HEK293 (cell line): Measurements from ENCODE around the gene VCL.

ENCODE experiments used
- SCRT2 ChIP-seq: fragments of 450-650 bp; formaldehyde crosslinking; IDR thresholded peaks from 2 replicates; pipeline ENCODE4 v1.5.1; 2016; ENCODE audit warnings: missing biosample characterization, missing genetic modification characterization
- SETDB1 ChIP-seq: IDR thresholded peaks from one replicate; pipeline ENCODE4 v1.6.1; 2017; ENCODE audit warnings: mild to moderate bottlenecking, low read length, moderate library complexity, mixed read lengths; ENCODE audit not compliant: insufficient read length
- SP2 ChIP-seq: fragments of 450-650 bp; formaldehyde crosslinking; IDR thresholded peaks from 2 replicates; pipeline ENCODE4 v1.5.1; 2016; ENCODE audit warnings: missing biosample characterization, missing genetic modification characterization
- ZNF214 ChIP-seq: fragments of 450-650 bp; formaldehyde crosslinking; IDR thresholded peaks from 2 replicates; pipeline ENCODE4 v1.5.1; 2017; ENCODE audit warnings: missing biosample characterization, mild to moderate bottlenecking, missing genetic modification characterization, borderline replicate concordance
- ZNF274 ChIP-seq, 2 experiments: fragments of 200-500 bp in 1 of 2; fragments of 450-650 bp in 1 of 2; sonication (Bioruptor generic) in 1 of 2; formaldehyde crosslinking in 1 of 2; IDR thresholded peaks; 2 replicates each; pipeline versions ENCODE4 v1.5.1 to v1.6.1; 2014 to 2016; ENCODE audit warnings: borderline replicate concordance in 1 of 2, inconsistent platforms in 1 of 2, low read length in 1 of 2, missing biosample characterization in 1 of 2, missing genetic modification characterization in 1 of 2
- ZNF311 ChIP-seq: fragments of 450-650 bp; formaldehyde crosslinking; IDR thresholded peaks from 2 replicates; pipeline ENCODE4 v1.5.1; 2017; ENCODE audit warnings: missing biosample characterization, missing genetic modification characterization, borderline replicate concordance
- ZNF549 ChIP-seq: fragments of 450-650 bp; IDR thresholded peaks from 2 replicates; pipeline ENCODE4 v1.5.1; 2018; ENCODE audit warnings: missing biosample characterization, missing genetic modification characterization, mild to moderate bottlenecking, inconsistent platforms, moderate library complexity
- ZNF571 ChIP-seq: fragments of 450-650 bp; formaldehyde crosslinking; IDR thresholded peaks from 2 replicates; pipeline ENCODE4 v1.5.0; 2017; ENCODE audit warnings: missing biosample characterization, missing genetic modification characterization
- ZNF600 ChIP-seq: fragments of 450-650 bp; formaldehyde crosslinking; IDR thresholded peaks from 2 replicates; pipeline ENCODE4 v1.5.1; 2016; ENCODE audit warnings: missing biosample characterization, missing genetic modification characterization
- ZNF670 ChIP-seq: fragments of 450-650 bp; formaldehyde crosslinking; IDR thresholded peaks from 2 replicates; pipeline ENCODE4 v1.5.1; 2016; ENCODE audit warnings: missing biosample characterization, missing genetic modification characterization, low read depth
- ZNF704 ChIP-seq: fragments of 450-650 bp; formaldehyde crosslinking; IDR thresholded peaks from 2 replicates; pipeline ENCODE4 v1.5.1; 2016; ENCODE audit warnings: missing biosample characterization, missing genetic modification characterization
- TF ChIP-seq, protein P1 (sequence below): fragments of 450-650 bp; formaldehyde crosslinking; IDR thresholded peaks from 2 replicates; pipeline ENCODE4 v1.5.1; 2016; ENCODE audit warnings: missing biosample characterization, missing genetic modification characterization
- TF ChIP-seq, protein P2 (sequence below): fragments of 450-650 bp; formaldehyde crosslinking; IDR thresholded peaks from 2 replicates; pipeline ENCODE4 v1.5.1; 2016; ENCODE audit warnings: missing biosample characterization, missing genetic modification characterization, low read depth

DNA sequence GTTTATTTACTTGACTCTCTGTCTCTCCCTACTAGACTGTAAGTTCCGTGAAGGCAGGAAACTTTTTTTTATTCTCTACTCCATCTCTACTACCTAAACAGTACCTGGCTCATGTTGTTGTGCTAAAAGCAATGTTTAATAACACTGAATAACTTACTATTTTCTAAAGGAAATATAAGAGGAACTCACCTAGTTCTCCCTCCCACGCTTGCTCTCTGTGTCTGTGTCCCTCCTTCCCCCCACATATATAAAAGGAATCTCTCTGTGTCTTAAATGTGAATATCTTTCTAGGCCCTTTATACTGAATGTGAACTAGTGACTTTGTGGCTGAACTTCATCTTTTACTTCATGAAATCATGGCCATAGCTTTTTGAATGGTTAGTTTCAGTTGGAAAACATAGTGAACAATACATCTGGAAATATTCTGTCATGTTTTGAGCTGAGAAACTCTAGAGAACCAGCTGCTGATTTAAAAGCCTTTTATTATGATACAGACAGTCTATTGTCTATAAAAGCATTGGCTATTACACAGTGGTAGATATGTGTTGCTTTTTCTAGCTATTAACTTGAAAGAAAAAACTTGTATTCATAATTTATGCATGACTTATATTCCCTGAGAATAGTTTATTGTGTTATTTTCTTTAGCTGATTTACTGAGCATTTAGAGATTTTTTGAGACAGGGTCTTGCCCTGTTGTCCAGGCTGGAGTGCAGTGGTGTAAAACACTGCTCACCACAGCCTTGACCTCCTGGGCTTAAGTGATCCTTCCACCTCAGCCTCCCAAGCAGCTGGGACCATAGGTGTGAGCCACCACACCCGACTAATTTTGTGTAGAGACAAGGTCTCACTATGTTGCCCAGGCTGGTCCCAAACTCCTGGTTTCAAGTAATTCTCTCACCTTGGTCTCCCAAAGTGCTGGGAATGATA, 42.5 kb downstream of the VCL start:
- no peak for TF ChIP-seq ZNF571 (tag by site-specific recombination)
- TF ChIP-seq, protein P1, sequence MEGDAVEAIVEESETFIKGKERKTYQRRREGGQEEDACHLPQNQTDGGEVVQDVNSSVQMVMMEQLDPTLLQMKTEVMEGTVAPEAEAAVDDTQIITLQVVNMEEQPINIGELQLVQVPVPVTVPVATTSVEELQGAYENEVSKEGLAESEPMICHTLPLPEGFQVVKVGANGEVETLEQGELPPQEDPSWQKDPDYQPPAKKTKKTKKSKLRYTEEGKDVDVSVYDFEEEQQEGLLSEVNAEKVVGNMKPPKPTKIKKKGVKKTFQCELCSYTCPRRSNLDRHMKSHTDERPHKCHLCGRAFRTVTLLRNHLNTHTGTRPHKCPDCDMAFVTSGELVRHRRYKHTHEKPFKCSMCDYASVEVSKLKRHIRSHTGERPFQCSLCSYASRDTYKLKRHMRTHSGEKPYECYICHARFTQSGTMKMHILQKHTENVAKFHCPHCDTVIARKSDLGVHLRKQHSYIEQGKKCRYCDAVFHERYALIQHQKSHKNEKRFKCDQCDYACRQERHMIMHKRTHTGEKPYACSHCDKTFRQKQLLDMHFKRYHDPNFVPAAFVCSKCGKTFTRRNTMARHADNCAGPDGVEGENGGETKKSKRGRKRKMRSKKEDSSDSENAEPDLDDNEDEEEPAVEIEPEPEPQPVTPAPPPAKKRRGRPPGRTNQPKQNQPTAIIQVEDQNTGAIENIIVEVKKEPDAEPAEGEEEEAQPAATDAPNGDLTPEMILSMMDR (tag by site-specific recombination), result no peak
- no peak for TF ChIP-seq ZNF311
- no peak for TF ChIP-seq SP2 (tag by site-specific recombination)
- no peak for TF ChIP-seq SCRT2 (tag by site-specific recombination)
- TF ChIP-seq, protein P2, sequence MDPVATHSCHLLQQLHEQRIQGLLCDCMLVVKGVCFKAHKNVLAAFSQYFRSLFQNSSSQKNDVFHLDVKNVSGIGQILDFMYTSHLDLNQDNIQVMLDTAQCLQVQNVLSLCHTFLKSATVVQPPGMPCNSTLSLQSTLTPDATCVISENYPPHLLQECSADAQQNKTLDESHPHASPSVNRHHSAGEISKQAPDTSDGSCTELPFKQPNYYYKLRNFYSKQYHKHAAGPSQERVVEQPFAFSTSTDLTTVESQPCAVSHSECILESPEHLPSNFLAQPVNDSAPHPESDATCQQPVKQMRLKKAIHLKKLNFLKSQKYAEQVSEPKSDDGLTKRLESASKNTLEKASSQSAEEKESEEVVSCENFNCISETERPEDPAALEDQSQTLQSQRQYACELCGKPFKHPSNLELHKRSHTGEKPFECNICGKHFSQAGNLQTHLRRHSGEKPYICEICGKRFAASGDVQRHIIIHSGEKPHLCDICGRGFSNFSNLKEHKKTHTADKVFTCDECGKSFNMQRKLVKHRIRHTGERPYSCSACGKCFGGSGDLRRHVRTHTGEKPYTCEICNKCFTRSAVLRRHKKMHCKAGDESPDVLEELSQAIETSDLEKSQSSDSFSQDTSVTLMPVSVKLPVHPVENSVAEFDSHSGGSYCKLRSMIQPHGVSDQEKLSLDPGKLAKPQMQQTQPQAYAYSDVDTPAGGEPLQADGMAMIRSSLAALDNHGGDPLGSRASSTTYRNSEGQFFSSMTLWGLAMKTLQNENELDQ (tag by site-specific recombination), result no peak
- no peak for TF ChIP-seq SETDB1
- TF ChIP-seq ZNF704, result no peak
- TF ChIP-seq ZNF214 (tag by site-specific recombination), result no peak
- TF ChIP-seq ZNF670 (tag by site-specific recombination), result no peak
- TF ChIP-seq ZNF274 (IDR thresholded peaks at IDR 0.05; ENCODE audit: low read length), result no peak
- TF ChIP-seq ZNF274 (tag by site-specific recombination; IDR thresholded peaks at IDR 0.05; ENCODE audit: borderline replicate concordance), result no peak
- TF ChIP-seq ZNF600 (tag by site-specific recombination), result no peak
- TF ChIP-seq ZNF549 (tag by site-specific recombination), result no peak
